Medulla oblongata (tissue), 1 donor: Measurements from ENCODE around the gene MPC1.

ENCODE experiments used
- DNase-seq: peaks from one replicate; pipeline ENCODE4 v3.0.0-alpha.2; 2015; ENCODE audit errors: extremely low spot score

Gene MPC1

DNA sequence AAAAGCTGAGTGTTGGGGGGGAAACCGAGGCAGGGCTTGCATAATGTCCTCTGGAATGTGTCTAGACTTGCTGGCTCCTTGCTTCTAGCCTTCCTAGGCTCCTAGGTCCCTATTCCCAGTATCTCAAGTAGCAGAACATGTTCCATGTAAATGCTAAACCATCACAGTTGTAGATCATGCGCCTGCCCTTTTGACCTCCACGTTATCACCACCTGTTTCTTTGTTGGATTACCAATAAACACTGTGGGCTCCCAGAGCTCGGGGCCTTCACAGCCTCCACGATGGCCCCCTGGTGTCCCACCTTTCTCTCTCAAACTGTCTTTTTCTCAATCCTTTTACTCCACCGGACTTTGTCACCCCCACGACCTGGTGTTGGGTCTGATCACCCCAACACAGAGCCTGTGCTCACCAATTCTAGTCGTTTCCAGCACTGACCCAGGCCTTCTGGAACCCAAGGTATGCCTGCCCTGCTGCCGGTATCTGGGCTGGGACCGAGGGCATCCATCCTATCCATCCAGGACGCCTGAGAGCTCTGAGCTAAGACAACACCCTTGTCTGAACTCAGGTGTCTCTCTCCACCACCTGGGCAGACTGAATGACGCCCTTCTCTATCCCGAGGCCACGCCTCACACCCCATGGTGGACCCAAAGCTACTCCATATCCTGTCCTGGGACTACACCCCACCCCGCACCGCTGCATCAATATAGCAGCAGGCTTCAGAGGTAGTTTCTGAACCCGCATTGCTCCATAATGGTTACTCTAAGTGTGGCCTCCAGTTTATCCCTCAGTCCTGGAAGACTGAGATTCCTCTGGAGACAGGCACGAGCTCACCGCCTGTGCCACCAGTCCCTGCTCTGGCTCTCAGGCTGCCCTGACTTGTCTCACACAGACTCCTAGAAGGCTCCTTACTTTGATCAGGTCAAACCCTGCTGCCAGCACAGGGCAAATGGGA is 65.2 kb downstream of the MPC1 start:
- no peak for DNase-seq

GRCh38 chr6:166315436-166315835 is 67.3 kb downstream of the MPC1 start:
- no peak for DNase-seq
